ENCODE measurements around the gene COG5. TPM values are rescaled to one million over a fixed set of nuclear protein-coding genes. Genes with fewer than 3 reads are reported as not detected.

Gene COG5
- total and polyA plus RNA-seq, 4 donors = 4.1 to 27.1 (median 8.4) TPM

DNA sequence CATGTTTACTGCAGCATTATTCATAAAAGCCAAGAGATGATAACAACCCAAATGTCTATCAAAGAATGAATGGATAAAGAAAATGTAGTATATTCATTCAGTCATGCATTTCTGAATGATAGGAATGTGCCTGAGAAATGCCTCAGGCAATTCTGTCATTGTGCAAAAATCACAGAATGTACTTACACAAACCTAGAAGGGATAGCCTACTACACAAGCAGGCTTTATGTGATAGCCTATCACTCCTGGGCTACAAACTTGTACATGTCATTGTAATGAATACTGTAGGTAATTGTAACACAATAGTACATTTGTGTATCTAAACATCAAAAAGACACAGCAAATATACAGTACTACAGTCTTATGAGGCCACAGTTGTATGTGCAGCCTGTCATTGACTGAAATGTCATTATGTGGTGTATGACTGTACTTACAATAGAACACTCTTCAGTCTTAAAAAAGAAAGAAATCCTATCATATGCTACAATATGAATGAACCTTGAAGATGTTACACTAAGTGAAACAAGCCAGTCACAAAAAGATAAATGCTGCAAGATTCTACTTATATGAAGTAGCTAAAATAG, 235.6 kb downstream of the COG5 start:
- Histone ChIP-seq H3K27me3 (ENCODE audit: control insufficient read depth in 4 of 4, insufficient read depth in 4 of 4, low read length in 3 of 4) (no peaks in the 10 kb centered on the region), H3K9me3 (ENCODE audit: control insufficient read depth in 4 of 4, low read length in 3 of 4) (no peaks in the 10 kb centered on the region), H3K9ac (ENCODE audit: low read depth in 1 of 2, low read length in 2 of 2) (no peak overlapping the region), H3K4me3 (ENCODE audit: low read depth in 1 of 3, low read length in 3 of 3) (no peak overlapping the region), H3K27ac (ENCODE audit: low read depth in 1 of 2, low read length in 2 of 2) (no peak overlapping the region), H3K4me1 (ENCODE audit: control insufficient read depth in 4 of 4, insufficient read depth in 4 of 4, low read length in 3 of 4) (no peaks in the 10 kb centered on the region), H3K36me3 (ENCODE audit: control insufficient read depth in 4 of 4, insufficient read depth in 3 of 4, low read depth in 1 of 4, low read length in 3 of 4) (peaks cover 0 to 3% (median 0%) of the 10 kb centered on the region in 4 donors)
- TF ChIP-seq, protein P1, sequence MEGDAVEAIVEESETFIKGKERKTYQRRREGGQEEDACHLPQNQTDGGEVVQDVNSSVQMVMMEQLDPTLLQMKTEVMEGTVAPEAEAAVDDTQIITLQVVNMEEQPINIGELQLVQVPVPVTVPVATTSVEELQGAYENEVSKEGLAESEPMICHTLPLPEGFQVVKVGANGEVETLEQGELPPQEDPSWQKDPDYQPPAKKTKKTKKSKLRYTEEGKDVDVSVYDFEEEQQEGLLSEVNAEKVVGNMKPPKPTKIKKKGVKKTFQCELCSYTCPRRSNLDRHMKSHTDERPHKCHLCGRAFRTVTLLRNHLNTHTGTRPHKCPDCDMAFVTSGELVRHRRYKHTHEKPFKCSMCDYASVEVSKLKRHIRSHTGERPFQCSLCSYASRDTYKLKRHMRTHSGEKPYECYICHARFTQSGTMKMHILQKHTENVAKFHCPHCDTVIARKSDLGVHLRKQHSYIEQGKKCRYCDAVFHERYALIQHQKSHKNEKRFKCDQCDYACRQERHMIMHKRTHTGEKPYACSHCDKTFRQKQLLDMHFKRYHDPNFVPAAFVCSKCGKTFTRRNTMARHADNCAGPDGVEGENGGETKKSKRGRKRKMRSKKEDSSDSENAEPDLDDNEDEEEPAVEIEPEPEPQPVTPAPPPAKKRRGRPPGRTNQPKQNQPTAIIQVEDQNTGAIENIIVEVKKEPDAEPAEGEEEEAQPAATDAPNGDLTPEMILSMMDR (IDR thresholded peaks at IDR 0.05; ENCODE audit: low read depth, low read length, missing input control) = no peak
- no peak for DNase-seq (ENCODE audit: low spot score)

DNA sequence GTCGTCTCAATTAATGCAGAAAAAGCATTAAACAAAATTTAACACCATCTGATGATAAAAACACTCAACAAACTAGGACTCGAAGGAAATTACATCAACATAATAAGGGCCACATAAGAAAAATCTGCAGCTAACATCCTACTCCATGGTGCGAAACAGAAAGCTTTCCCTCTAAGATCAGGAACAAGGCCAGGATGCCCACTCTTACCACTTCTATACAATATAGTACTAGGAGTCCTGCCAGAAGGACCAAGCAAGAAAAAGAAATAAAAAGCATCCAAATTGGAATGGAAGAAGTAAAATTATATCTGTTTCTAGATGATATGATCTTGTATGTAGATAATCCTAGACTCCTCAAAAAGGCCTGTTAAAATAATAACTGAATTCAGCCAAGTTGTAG, 237.7 kb downstream of the COG5 start:
- H3K27me3 ChIP-seq (ENCODE audit: control insufficient read depth in 4 of 4, insufficient read depth in 4 of 4, low read length in 3 of 4) = no peaks in the 10 kb centered on the region
- no peaks in the 10 kb centered on the region for H3K4me1 ChIP-seq (ENCODE audit: control insufficient read depth in 4 of 4, insufficient read depth in 4 of 4, low read length in 3 of 4)
- DNase-seq (ENCODE audit: low spot score) = no peak
- no peak overlapping the region for H3K9ac ChIP-seq (ENCODE audit: low read depth in 1 of 2, low read length in 2 of 2)
- no peak overlapping the region for H3K27ac ChIP-seq (ENCODE audit: low read depth in 1 of 2, low read length in 2 of 2)
- WGBS = 97% methylated on average over 3 of the region's 3 CpGs
- peaks cover 0 to 3% (median 0%) of the 10 kb centered on the region in 4 donors for H3K36me3 ChIP-seq (ENCODE audit: control insufficient read depth in 4 of 4, insufficient read depth in 3 of 4, low read depth in 1 of 4, low read length in 3 of 4)
- no peak overlapping the region for H3K4me3 ChIP-seq (ENCODE audit: low read depth in 1 of 3, low read length in 3 of 3)
- H3K9me3 ChIP-seq (ENCODE audit: control insufficient read depth in 4 of 4, low read length in 3 of 4) = no peaks in the 10 kb centered on the region
- TF ChIP-seq, protein P2, sequence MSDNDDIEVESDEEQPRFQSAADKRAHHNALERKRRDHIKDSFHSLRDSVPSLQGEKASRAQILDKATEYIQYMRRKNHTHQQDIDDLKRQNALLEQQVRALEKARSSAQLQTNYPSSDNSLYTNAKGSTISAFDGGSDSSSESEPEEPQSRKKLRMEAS (IDR thresholded peaks at IDR 0.05) = no peak
- TF ChIP-seq, protein P3, sequence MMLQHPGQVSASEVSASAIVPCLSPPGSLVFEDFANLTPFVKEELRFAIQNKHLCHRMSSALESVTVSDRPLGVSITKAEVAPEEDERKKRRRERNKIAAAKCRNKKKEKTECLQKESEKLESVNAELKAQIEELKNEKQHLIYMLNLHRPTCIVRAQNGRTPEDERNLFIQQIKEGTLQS (IDR thresholded peaks at IDR 0.05) = no peak
- TF ChIP-seq JUND (IDR thresholded peaks at IDR 0.05) = no peak
- TF ChIP-seq, protein P4, sequence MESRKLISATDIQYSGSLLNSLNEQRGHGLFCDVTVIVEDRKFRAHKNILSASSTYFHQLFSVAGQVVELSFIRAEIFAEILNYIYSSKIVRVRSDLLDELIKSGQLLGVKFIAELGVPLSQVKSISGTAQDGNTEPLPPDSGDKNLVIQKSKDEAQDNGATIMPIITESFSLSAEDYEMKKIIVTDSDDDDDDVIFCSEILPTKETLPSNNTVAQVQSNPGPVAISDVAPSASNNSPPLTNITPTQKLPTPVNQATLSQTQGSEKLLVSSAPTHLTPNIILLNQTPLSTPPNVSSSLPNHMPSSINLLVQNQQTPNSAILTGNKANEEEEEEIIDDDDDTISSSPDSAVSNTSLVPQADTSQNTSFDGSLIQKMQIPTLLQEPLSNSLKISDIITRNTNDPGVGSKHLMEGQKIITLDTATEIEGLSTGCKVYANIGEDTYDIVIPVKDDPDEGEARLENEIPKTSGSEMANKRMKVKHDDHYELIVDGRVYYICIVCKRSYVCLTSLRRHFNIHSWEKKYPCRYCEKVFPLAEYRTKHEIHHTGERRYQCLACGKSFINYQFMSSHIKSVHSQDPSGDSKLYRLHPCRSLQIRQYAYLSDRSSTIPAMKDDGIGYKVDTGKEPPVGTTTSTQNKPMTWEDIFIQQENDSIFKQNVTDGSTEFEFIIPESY (IDR thresholded peaks at IDR 0.05) = no peak
- TF ChIP-seq HNF4A (conservative IDR thresholded peaks at IDR 0.05) = no peak
- TF ChIP-seq, protein P5, sequence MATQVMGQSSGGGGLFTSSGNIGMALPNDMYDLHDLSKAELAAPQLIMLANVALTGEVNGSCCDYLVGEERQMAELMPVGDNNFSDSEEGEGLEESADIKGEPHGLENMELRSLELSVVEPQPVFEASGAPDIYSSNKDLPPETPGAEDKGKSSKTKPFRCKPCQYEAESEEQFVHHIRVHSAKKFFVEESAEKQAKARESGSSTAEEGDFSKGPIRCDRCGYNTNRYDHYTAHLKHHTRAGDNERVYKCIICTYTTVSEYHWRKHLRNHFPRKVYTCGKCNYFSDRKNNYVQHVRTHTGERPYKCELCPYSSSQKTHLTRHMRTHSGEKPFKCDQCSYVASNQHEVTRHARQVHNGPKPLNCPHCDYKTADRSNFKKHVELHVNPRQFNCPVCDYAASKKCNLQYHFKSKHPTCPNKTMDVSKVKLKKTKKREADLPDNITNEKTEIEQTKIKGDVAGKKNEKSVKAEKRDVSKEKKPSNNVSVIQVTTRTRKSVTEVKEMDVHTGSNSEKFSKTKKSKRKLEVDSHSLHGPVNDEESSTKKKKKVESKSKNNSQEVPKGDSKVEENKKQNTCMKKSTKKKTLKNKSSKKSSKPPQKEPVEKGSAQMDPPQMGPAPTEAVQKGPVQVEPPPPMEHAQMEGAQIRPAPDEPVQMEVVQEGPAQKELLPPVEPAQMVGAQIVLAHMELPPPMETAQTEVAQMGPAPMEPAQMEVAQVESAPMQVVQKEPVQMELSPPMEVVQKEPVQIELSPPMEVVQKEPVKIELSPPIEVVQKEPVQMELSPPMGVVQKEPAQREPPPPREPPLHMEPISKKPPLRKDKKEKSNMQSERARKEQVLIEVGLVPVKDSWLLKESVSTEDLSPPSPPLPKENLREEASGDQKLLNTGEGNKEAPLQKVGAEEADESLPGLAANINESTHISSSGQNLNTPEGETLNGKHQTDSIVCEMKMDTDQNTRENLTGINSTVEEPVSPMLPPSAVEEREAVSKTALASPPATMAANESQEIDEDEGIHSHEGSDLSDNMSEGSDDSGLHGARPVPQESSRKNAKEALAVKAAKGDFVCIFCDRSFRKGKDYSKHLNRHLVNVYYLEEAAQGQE (IDR thresholded peaks at IDR 0.05) = no peak

DNA sequence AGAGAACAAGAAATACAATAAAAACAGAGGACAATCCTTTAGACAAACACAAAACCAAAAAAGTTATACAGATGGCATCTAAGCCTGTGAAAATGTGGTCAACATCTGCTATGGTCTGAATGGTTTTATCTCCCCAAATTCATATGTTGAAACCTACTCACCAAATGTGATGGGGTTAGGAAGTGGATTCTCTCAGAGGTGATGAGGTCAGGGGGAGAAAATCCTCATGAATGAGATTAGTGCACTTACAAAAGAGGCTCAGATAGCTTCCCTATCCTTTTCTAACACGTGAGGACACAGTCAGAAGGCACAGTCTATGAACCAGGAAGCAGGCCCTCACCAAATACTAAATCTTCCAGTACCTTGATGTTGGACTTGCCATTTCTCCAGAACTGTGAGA, 241.7 kb downstream of the COG5 start:
- peaks cover 0 to 3% (median 0%) of the 10 kb centered on the region in 4 donors for H3K36me3 ChIP-seq (ENCODE audit: control insufficient read depth in 4 of 4, insufficient read depth in 3 of 4, low read depth in 1 of 4, low read length in 3 of 4)
- TF ChIP-seq RXRA (IDR thresholded peaks at IDR 0.05) (no peak), GABPA (IDR thresholded peaks at IDR 0.05 in 1 of 2, conservative IDR thresholded peaks at IDR 0.05 in 1 of 2) (no peak), NR2F2 (IDR thresholded peaks at IDR 0.05) (no peak), HNF4A (conservative IDR thresholded peaks at IDR 0.05) (no peak), JUND (IDR thresholded peaks at IDR 0.05) (no peak)
- TF ChIP-seq, protein P5 (IDR thresholded peaks at IDR 0.05) = no peak
- TF ChIP-seq, protein P2 (IDR thresholded peaks at IDR 0.05) = no peak
- TF ChIP-seq, protein P4 (IDR thresholded peaks at IDR 0.05) = no peak
- no peak overlapping the region for H3K9ac ChIP-seq (ENCODE audit: low read depth in 1 of 2, low read length in 2 of 2)
- no peaks in the 10 kb centered on the region for H3K9me3 ChIP-seq (ENCODE audit: control insufficient read depth in 4 of 4, low read length in 3 of 4)
- H3K4me3 ChIP-seq (ENCODE audit: low read depth in 1 of 3, low read length in 3 of 3) = no peak overlapping the region
- DNase-seq (ENCODE audit: low spot score) = no peak
- 94% methylated on average over 1 of the region's 1 CpG for WGBS
- no peak overlapping the region for H3K27ac ChIP-seq (ENCODE audit: low read depth in 1 of 2, low read length in 2 of 2)
- no peaks in the 10 kb centered on the region for H3K4me1 ChIP-seq (ENCODE audit: control insufficient read depth in 4 of 4, insufficient read depth in 4 of 4, low read length in 3 of 4)
- no peaks in the 10 kb centered on the region for H3K27me3 ChIP-seq (ENCODE audit: control insufficient read depth in 4 of 4, insufficient read depth in 4 of 4, low read length in 3 of 4)
